Measurements from ENCODE around the gene PRDM16. TPM values are rescaled to one million over a fixed set of nuclear protein-coding genes. Genes with fewer than 3 reads are reported as not detected.

Gene PRDM16
- polyA plus RNA-seq, 3 donors: not detected

- DNase-seq: no peak
- Histone ChIP-seq H3K4me3 (replicated peaks in 1 of 3; ENCODE audit: low read depth in 2 of 3, low read length in 3 of 3) (no peak overlapping the region), H3K9me3 (replicated peaks in 1 of 2; ENCODE audit: control insufficient read depth in 1 of 2, insufficient read depth in 1 of 2, low read length in 2 of 2) (no peaks in the 10 kb centered on the region), H3K79me2 (ENCODE audit: insufficient read depth, low read length) (no peaks in the 10 kb centered on the region), H3K27ac (ENCODE audit: low read depth in 1 of 2, low read length in 2 of 2) (no peak overlapping the region), H4K20me1 (ENCODE audit: insufficient read depth, low read length) (no peaks in the 10 kb centered on the region), H3K4me2 (replicated peaks; ENCODE audit: extremely low read depth, low read length, poor library complexity, severe bottlenecking) (no peak overlapping the region), H3K9ac (ENCODE audit: insufficient read depth, low read length, poor library complexity, severe bottlenecking) (no peak overlapping the region), H3K27me3 (ENCODE audit: control insufficient read depth in 2 of 2, insufficient read depth in 2 of 2, low read length in 2 of 2) (peaks cover 0 to 9% of the 10 kb centered on the region in 2 donors), H3K4me1 (ENCODE audit: control insufficient read depth in 1 of 2, insufficient read depth in 2 of 2, low read length in 2 of 2) (no peaks in the 10 kb centered on the region), H2AFZ (ENCODE audit: insufficient read depth, low read depth, low read length, poor library complexity, severe bottlenecking) (no peak overlapping the region), H3K36me3 (replicated peaks in 1 of 2; ENCODE audit: control insufficient read depth in 1 of 2, insufficient read depth in 2 of 2, low read length in 2 of 2) (no peaks in the 10 kb centered on the region)
- Mint-ChIP-seq H3K4me3 (no peak overlapping the region), H3K36me3 (no peaks in the 10 kb centered on the region), H3K4me1 (peaks cover 4% of the 10 kb centered on the region), H3K27ac (no peak overlapping the region), H3K9me3 (peaks cover 0 to 2% (median 0%) of the 10 kb centered on the region in 7 donors), H3K27me3 (ENCODE audit: low read depth in 3 of 3) (peaks cover 34 to 52% (median 35%) of the 10 kb centered on the region in 3 donors)
- 96% methylated on average over 30 of the region's 41 CpGs for WGBS (ENCODE audit: insufficient coverage)
- intact Hi-C loops (cut with micrococcal nuclease): no loop called here
- TF ChIP-seq CTCF (IDR thresholded peaks at IDR 0.05): no peak
Observed at GRCh38 chr1:3080053-3080955, 11.3 kb downstream of the PRDM16 start.

- peaks cover 31 to 43% (median 32%) of the 10 kb centered on the region in 3 donors for H3K27me3 Mint-ChIP-seq (ENCODE audit: low read depth in 3 of 3)
- H4K20me1 ChIP-seq (ENCODE audit: insufficient read depth, low read length): no peaks in the 10 kb centered on the region
- no peak overlapping the region for H3K4me3 Mint-ChIP-seq
- no peak overlapping the region for H3K4me2 ChIP-seq (replicated peaks; ENCODE audit: extremely low read depth, low read length, poor library complexity, severe bottlenecking)
- no peak overlapping the region for H3K4me3 ChIP-seq (replicated peaks in 1 of 3; ENCODE audit: low read depth in 2 of 3, low read length in 3 of 3)
- H3K4me1 Mint-ChIP-seq: peaks cover 4% of the 10 kb centered on the region
- no peak overlapping the region for H3K27ac ChIP-seq (ENCODE audit: low read depth in 1 of 2, low read length in 2 of 2)
- no peak overlapping the region for H3K9ac ChIP-seq (ENCODE audit: insufficient read depth, low read length, poor library complexity, severe bottlenecking)
- peaks cover 0 to 2% (median 0%) of the 10 kb centered on the region in 7 donors for H3K9me3 Mint-ChIP-seq
- no peak for DNase-seq
- no peaks in the 10 kb centered on the region for H3K4me1 ChIP-seq (ENCODE audit: control insufficient read depth in 1 of 2, insufficient read depth in 2 of 2, low read length in 2 of 2)
- peaks cover 0 to 9% of the 10 kb centered on the region in 2 donors for H3K27me3 ChIP-seq (ENCODE audit: control insufficient read depth in 2 of 2, insufficient read depth in 2 of 2, low read length in 2 of 2)
- intact Hi-C loops (cut with micrococcal nuclease): no loop called here
- no peaks in the 10 kb centered on the region for H3K36me3 ChIP-seq (replicated peaks in 1 of 2; ENCODE audit: control insufficient read depth in 1 of 2, insufficient read depth in 2 of 2, low read length in 2 of 2)
- 94% methylated on average over 17 of the region's 23 CpGs for WGBS (ENCODE audit: insufficient coverage)
- no peak for TF ChIP-seq CTCF (IDR thresholded peaks at IDR 0.05)
- no peak overlapping the region for H3K27ac Mint-ChIP-seq
- no peak overlapping the region for H2AFZ ChIP-seq (ENCODE audit: insufficient read depth, low read depth, low read length, poor library complexity, severe bottlenecking)
- H3K79me2 ChIP-seq (ENCODE audit: insufficient read depth, low read length): no peaks in the 10 kb centered on the region
- H3K9me3 ChIP-seq (replicated peaks in 1 of 2; ENCODE audit: control insufficient read depth in 1 of 2, insufficient read depth in 1 of 2, low read length in 2 of 2): no peaks in the 10 kb centered on the region
- no peaks in the 10 kb centered on the region for H3K36me3 Mint-ChIP-seq
Observed at GRCh38 chr1:3081171-3081683, 12.2 kb downstream of the PRDM16 start.

All from CD14-positive monocyte (primary cell).